ENCODE measurements around the gene SSBP2. TPM values are rescaled to one million over a fixed set of nuclear protein-coding genes. Genes with fewer than 3 reads are reported as not detected.

The SSBP2 gene
- total RNA-seq, 1 donor from 2014 or later, result 149 TPM

DNA sequence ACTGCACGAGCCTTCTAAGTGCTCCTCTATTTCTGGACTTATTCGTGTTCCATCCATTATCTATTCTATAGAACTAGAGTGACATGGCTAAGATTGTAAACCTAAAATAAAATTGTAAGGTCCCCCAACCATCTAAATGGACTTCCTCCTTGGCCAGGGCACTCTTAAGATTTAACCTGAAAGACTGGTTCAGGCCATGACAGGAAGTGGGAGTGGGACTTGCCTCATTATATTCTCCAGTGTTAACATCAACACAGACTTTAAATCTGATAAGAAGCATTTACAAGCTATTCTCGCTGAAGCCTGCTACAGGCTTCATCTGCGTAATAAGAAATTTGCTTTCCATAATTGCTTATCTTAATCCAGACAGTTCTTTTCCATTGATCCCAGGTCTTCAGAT, 117.0 kb downstream of the SSBP2 start:
- Mint-ChIP-seq H3K4me1 (ENCODE audit: unreplicated experiment) (peaks cover 13% of the 10 kb centered on the region), H3K36me3 (ENCODE audit: low read depth, unreplicated experiment) (peaks cover 4% of the 10 kb centered on the region), H3K9me3 (ENCODE audit: unreplicated experiment) (no peaks in the 10 kb centered on the region), H3K27ac (ENCODE audit: unreplicated experiment) (no peak overlapping the region), H3K4me3 (ENCODE audit: unreplicated experiment) (no peak overlapping the region), H3K27me3 (ENCODE audit: unreplicated experiment) (no peaks in the 10 kb centered on the region)
- DNase-seq (ENCODE audit: low spot score), result no peak
- TF ChIP-seq, protein P1, sequence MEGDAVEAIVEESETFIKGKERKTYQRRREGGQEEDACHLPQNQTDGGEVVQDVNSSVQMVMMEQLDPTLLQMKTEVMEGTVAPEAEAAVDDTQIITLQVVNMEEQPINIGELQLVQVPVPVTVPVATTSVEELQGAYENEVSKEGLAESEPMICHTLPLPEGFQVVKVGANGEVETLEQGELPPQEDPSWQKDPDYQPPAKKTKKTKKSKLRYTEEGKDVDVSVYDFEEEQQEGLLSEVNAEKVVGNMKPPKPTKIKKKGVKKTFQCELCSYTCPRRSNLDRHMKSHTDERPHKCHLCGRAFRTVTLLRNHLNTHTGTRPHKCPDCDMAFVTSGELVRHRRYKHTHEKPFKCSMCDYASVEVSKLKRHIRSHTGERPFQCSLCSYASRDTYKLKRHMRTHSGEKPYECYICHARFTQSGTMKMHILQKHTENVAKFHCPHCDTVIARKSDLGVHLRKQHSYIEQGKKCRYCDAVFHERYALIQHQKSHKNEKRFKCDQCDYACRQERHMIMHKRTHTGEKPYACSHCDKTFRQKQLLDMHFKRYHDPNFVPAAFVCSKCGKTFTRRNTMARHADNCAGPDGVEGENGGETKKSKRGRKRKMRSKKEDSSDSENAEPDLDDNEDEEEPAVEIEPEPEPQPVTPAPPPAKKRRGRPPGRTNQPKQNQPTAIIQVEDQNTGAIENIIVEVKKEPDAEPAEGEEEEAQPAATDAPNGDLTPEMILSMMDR (IDR thresholded peaks at IDR 0.05; ENCODE audit: unreplicated experiment), result no peak

- Mint-ChIP-seq H3K9me3 (ENCODE audit: unreplicated experiment) (no peaks in the 10 kb centered on the region), H3K4me3 (ENCODE audit: unreplicated experiment) (no peak overlapping the region), H3K4me1 (ENCODE audit: unreplicated experiment) (peaks cover 10% of the 10 kb centered on the region), H3K27ac (ENCODE audit: unreplicated experiment) (no peak overlapping the region), H3K36me3 (ENCODE audit: low read depth, unreplicated experiment) (peaks cover 7% of the 10 kb centered on the region), H3K27me3 (ENCODE audit: unreplicated experiment) (peaks cover 1% of the 10 kb centered on the region)
- TF ChIP-seq, protein P1 (IDR thresholded peaks at IDR 0.05; ENCODE audit: unreplicated experiment), result no peak
- DNase-seq (ENCODE audit: low spot score), result no peak
Observed at GRCh38 chr5:81633471-81633870, 117.4 kb downstream of the SSBP2 start.

DNA sequence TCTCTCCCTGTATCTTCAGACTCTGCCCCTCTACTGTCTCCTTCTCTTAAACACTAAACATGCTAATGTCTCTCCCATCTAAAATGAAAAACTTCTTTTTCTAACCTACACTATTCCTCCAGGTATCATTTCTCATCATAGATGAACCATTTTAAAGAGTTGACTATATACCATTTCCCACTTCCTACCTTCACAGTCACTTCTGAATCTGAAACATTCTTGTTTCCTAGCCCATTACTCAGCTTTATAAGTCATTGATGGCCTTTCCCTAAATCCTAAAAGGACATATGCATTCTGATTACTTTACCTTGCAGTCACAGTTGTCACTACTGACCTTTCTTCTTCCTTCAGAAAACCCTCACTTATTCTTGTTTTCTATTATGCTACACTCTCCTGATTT, 118.2 kb downstream of the SSBP2 start:
- TF ChIP-seq, protein P1 (IDR thresholded peaks at IDR 0.05; ENCODE audit: unreplicated experiment), result no peak
- Mint-ChIP-seq H3K4me3 (ENCODE audit: unreplicated experiment) (no peak overlapping the region), H3K27ac (ENCODE audit: unreplicated experiment) (no peak overlapping the region), H3K4me1 (ENCODE audit: unreplicated experiment) (peaks cover 8% of the 10 kb centered on the region), H3K27me3 (ENCODE audit: unreplicated experiment) (peaks cover 1% of the 10 kb centered on the region), H3K9me3 (ENCODE audit: unreplicated experiment) (no peaks in the 10 kb centered on the region), H3K36me3 (ENCODE audit: low read depth, unreplicated experiment) (peaks cover 8% of the 10 kb centered on the region)
- DNase-seq (ENCODE audit: low spot score), result no peak

DNA sequence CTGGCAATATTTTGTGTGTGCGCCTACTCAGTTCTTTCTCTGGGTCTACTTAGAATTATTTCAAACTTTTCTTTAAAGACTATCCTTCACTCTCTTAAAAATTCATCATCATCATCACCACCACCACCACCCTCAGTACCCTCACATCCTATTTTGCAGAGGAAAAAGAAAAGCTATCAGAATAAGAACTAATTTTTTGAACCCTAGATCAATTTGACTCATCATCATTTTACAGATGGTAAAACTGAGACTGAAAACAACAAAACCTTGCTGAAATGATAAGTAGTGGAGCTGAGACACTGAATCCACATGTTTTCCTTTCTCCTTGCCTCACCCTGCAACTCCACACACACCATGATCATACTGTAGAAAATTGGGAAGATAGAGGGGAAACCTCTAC, 119.3 kb downstream of the SSBP2 start:
- TF ChIP-seq, protein P1 (IDR thresholded peaks at IDR 0.05; ENCODE audit: unreplicated experiment), result no peak
- no peak overlapping the region for H3K4me3 Mint-ChIP-seq (ENCODE audit: unreplicated experiment)
- peaks cover 8% of the 10 kb centered on the region for H3K36me3 Mint-ChIP-seq (ENCODE audit: low read depth, unreplicated experiment)
- peaks cover 1% of the 10 kb centered on the region for H3K27me3 Mint-ChIP-seq (ENCODE audit: unreplicated experiment)
- no peaks in the 10 kb centered on the region for H3K9me3 Mint-ChIP-seq (ENCODE audit: unreplicated experiment)
- peaks cover 7% of the 10 kb centered on the region for H3K4me1 Mint-ChIP-seq (ENCODE audit: unreplicated experiment)
- DNase-seq (ENCODE audit: low spot score), result no peak
- H3K27ac Mint-ChIP-seq (ENCODE audit: unreplicated experiment), result no peak overlapping the region

DNA sequence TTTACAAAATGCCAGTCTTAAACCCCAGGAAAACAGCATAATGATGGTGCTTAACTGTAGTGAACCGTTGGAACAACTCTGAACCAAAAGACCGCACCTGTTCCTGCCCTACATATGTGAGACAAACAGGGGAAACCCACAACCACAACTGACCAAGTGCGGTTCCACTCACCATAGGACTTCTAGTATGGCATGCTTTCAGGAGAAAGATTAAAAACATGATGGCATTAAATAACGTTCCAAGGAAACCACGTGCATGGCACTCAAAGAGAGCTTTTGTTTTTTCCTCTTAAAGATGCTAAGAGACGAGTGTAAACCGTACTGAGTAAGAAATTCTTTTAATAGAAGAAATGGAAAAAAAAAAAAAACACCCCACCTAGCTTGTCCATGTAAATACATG, 119.8 kb downstream of the SSBP2 start:
- Mint-ChIP-seq H3K9me3 (ENCODE audit: unreplicated experiment) (no peaks in the 10 kb centered on the region), H3K27me3 (ENCODE audit: unreplicated experiment) (peaks cover 1% of the 10 kb centered on the region), H3K4me3 (ENCODE audit: unreplicated experiment) (no peak overlapping the region), H3K4me1 (ENCODE audit: unreplicated experiment) (peaks cover 10% of the 10 kb centered on the region), H3K27ac (ENCODE audit: unreplicated experiment) (no peak overlapping the region), H3K36me3 (ENCODE audit: low read depth, unreplicated experiment) (peaks cover 8% of the 10 kb centered on the region)
- no peak for DNase-seq (ENCODE audit: low spot score)
- TF ChIP-seq, protein P1 (IDR thresholded peaks at IDR 0.05; ENCODE audit: unreplicated experiment), result no peak

All from endothelial cell (in vitro differentiated cells).